Loucy (cell line): Measurements from ENCODE around the gene CYP4B1.

Source experiments
- H2AFZ ChIP-seq: fragments of 200-600 bp; sonication (generic); 2 replicates; pipeline ENCODE4 v1.6.0; 2016; ENCODE audit warnings: antibody characterized with exemption, mild to moderate bottlenecking, low read length, moderate library complexity
- H3F3A ChIP-seq: fragments of 200-600 bp; 2 replicates; pipeline ENCODE4 v1.6.0; 2016; ENCODE audit warnings: antibody characterized with exemption, low read depth, mild to moderate bottlenecking
- H3K27me3 ChIP-seq: fragments of 200-600 bp; sonication (generic); 2 replicates; pipeline ENCODE4 v1.6.1; 2014; ENCODE audit warnings: low read length, mild to moderate bottlenecking; ENCODE audit not compliant: insufficient read depth, poor library complexity, severe bottlenecking
- H3K36me3 ChIP-seq: fragments of 200-600 bp; sonication (generic); 2 replicates; pipeline ENCODE4 v1.6.1; 2016; ENCODE audit warnings: low read length; ENCODE audit not compliant: insufficient read depth
- H3K4me1 ChIP-seq: fragments of 200-600 bp; sonication (generic); 2 replicates; pipeline ENCODE4 v1.5.1; 2014; ENCODE audit warnings: low read length, mild to moderate bottlenecking; ENCODE audit not compliant: insufficient read depth, poor library complexity, severe bottlenecking
- H3K4me2 ChIP-seq: fragments of 200-600 bp; sonication (generic); 2 replicates; pipeline ENCODE4 v1.6.0; 2014; ENCODE audit warnings: antibody characterized with exemption, low read length, low read depth, mild to moderate bottlenecking; ENCODE audit not compliant: poor library complexity, severe bottlenecking
- H3K4me3 ChIP-seq: fragments of 200-600 bp; sonication (generic); 2 replicates; pipeline ENCODE4 v1.5.1; 2014; ENCODE audit warnings: low read length, mild to moderate bottlenecking, mixed read lengths; ENCODE audit not compliant: poor library complexity, severe bottlenecking
- H3K79me2 ChIP-seq: fragments of 200-600 bp; sonication (generic); 2 replicates; pipeline ENCODE4 v1.6.1; 2014; ENCODE audit warnings: low read length; ENCODE audit not compliant: insufficient read depth
- H3K9ac ChIP-seq: fragments of 200-600 bp; sonication (generic); 2 replicates; pipeline ENCODE4 v1.6.0; 2014; ENCODE audit warnings: mild to moderate bottlenecking, low read depth, low read length, moderate library complexity; ENCODE audit not compliant: poor library complexity, severe bottlenecking
- H3K9me2 ChIP-seq: fragments of 200-600 bp; sonication (generic); replicated peaks from 2 replicates; pipeline ENCODE4 v1.6.1; 2016; ENCODE audit warnings: low read depth, low read length, mixed read lengths
- H3K9me3 ChIP-seq: fragments of 200-600 bp; sonication (generic); 2 replicates; pipeline ENCODE4 v1.6.1; 2014; ENCODE audit warnings: mild to moderate bottlenecking, antibody characterized with exemption, low read length, low read depth; ENCODE audit not compliant: insufficient read depth
- H4K20me1 ChIP-seq: fragments of 200-600 bp; sonication (generic); 2 replicates; pipeline ENCODE4 v1.6.0; 2014; ENCODE audit warnings: antibody characterized with exemption, low read length, mild to moderate bottlenecking; ENCODE audit not compliant: insufficient read depth, poor library complexity, severe bottlenecking
- EZH2phosphoT487 ChIP-seq: fragments of 200-600 bp; IDR thresholded peaks from 2 replicates; pipeline ENCODE4 v1.6.1; 2018; ENCODE audit warnings: antibody characterized with exemption, mild to moderate bottlenecking, moderate library complexity, borderline replicate concordance
- TF ChIP-seq, protein P1 (sequence below): fragments of 200-600 bp; sonication (generic); conservative IDR thresholded peaks from 2 replicates; pipeline ENCODE4 v1.5.1; 2014; ENCODE audit warnings: mild to moderate bottlenecking, antibody characterized with exemption, low read length

The CYP4B1 gene

DNA sequence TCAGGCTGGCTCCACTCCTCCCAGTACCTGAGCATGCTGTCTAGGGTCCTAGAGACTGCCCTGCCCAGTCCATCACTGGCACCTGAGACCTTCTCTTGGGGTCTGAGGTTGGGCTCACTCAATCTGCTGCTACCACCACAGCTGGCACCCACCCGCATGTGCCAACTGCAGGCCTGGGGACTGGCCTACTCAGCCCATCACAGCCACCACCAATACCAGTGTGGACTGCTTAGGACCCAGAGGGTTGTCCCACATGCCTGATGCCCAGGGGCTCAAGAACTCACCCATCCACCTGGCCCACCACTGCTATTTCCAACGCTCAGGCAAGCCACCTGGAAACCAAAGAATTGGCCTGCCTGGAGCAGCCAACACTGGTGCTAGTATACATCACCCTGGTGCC lies 63.5 kb downstream of the CYP4B1 start:
- H3K4me2 ChIP-seq, result no peak overlapping the region
- no peak overlapping the region for H3K4me3 ChIP-seq
- H3K79me2 ChIP-seq, result no peaks in the 10 kb centered on the region
- TF ChIP-seq EZH2phosphoT487, result no peak
- TF ChIP-seq, protein P1, sequence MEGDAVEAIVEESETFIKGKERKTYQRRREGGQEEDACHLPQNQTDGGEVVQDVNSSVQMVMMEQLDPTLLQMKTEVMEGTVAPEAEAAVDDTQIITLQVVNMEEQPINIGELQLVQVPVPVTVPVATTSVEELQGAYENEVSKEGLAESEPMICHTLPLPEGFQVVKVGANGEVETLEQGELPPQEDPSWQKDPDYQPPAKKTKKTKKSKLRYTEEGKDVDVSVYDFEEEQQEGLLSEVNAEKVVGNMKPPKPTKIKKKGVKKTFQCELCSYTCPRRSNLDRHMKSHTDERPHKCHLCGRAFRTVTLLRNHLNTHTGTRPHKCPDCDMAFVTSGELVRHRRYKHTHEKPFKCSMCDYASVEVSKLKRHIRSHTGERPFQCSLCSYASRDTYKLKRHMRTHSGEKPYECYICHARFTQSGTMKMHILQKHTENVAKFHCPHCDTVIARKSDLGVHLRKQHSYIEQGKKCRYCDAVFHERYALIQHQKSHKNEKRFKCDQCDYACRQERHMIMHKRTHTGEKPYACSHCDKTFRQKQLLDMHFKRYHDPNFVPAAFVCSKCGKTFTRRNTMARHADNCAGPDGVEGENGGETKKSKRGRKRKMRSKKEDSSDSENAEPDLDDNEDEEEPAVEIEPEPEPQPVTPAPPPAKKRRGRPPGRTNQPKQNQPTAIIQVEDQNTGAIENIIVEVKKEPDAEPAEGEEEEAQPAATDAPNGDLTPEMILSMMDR, result no peak
- no peaks in the 10 kb centered on the region for H3F3A ChIP-seq
- H4K20me1 ChIP-seq, result no peaks in the 10 kb centered on the region
- H3K36me3 ChIP-seq, result no peaks in the 10 kb centered on the region
- H3K27me3 ChIP-seq, result no peaks in the 10 kb centered on the region
- no peaks in the 10 kb centered on the region for H3K9me2 ChIP-seq
- no peaks in the 10 kb centered on the region for H3K9me3 ChIP-seq
- no peak overlapping the region for H3K9ac ChIP-seq
- no peaks in the 10 kb centered on the region for H3K4me1 ChIP-seq
- H2AFZ ChIP-seq, result no peak overlapping the region
